LNCAP (cell line): ENCODE results near the gene RPH3AL.

Experiments used
- TF ChIP-seq, protein P1 (sequence below): fragments of 450-650 bp; IDR thresholded peaks from 2 replicates; pipeline ENCODE4 v1.5.1; 2017; ENCODE audit warnings: mild to moderate bottlenecking

RPH3AL gene

DNA sequence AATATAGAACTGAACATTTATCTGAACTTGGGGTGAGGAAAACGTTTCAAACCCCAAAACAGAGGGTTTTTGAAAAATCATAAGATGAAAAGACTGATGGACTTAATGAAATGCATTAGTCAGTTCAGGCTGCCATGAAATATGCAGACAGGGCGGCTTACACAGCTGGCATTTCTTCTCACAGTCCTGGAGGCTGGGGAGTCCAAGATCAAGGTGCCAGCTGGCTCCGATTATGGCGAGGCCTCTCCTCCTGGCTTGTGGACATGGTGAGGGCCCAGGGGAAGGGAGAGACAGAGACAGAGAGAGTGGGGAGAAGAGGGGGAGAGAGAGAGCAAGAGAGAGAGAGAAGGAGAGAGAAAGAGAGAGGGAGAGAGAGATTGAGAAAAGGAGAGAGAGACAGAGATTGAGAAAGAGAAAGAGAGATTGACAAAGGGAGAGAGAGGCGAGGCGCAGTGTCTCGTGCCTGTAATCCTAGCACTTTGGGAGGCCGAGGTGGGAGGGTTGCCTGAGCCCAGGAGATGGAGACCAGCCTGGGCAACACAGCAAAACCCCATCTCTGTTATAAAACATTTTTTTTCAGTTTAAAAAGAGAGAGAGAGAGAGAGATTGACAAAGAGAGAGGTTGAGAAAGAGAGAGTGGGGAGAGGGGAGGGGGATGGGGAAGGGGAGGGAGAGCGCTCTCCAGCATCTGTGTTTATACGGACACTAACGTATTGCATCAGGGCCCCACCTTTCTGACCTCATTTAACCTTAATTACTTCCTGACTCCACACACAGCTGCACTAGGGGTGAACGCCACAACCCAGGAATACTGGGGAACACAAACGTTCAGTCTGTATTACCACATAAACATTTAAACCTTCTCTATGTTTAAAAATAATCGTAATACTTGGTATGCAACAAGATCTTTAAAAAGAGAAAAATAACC lies 24.6 kb upstream of the RPH3AL start:
- TF ChIP-seq, protein P1, sequence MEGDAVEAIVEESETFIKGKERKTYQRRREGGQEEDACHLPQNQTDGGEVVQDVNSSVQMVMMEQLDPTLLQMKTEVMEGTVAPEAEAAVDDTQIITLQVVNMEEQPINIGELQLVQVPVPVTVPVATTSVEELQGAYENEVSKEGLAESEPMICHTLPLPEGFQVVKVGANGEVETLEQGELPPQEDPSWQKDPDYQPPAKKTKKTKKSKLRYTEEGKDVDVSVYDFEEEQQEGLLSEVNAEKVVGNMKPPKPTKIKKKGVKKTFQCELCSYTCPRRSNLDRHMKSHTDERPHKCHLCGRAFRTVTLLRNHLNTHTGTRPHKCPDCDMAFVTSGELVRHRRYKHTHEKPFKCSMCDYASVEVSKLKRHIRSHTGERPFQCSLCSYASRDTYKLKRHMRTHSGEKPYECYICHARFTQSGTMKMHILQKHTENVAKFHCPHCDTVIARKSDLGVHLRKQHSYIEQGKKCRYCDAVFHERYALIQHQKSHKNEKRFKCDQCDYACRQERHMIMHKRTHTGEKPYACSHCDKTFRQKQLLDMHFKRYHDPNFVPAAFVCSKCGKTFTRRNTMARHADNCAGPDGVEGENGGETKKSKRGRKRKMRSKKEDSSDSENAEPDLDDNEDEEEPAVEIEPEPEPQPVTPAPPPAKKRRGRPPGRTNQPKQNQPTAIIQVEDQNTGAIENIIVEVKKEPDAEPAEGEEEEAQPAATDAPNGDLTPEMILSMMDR, result no peak

DNA sequence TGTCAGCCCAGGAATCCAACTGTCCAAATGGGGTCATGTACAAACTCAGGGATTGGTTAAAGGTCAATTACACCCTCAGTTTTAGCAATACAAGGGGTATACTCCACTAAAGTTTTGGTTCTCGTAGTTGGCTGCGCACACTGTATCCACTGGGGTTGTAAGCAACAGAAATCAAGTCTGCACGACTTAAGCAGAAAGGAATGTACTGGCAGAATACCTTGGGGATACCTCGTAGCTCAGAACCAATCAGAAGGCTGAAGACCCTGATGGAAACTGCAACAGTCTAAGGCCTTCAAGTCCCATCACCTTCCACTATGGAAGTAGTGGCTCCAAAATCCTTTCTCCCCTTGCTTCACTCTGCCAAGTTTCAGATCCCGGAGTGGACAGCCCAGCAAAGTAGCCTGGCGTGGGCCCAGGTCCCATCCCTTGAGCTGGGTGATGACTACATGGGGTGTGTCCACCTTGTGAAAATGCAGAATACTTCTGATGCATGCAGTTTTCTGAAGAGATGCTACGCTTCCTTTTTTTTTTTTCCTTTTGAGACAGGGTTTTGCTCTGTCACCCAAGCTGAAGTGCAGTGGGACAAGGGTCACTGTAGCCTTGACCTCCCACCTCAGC lies 21.1 kb upstream of the RPH3AL start:
- TF ChIP-seq, protein P1, result no peak

DNA sequence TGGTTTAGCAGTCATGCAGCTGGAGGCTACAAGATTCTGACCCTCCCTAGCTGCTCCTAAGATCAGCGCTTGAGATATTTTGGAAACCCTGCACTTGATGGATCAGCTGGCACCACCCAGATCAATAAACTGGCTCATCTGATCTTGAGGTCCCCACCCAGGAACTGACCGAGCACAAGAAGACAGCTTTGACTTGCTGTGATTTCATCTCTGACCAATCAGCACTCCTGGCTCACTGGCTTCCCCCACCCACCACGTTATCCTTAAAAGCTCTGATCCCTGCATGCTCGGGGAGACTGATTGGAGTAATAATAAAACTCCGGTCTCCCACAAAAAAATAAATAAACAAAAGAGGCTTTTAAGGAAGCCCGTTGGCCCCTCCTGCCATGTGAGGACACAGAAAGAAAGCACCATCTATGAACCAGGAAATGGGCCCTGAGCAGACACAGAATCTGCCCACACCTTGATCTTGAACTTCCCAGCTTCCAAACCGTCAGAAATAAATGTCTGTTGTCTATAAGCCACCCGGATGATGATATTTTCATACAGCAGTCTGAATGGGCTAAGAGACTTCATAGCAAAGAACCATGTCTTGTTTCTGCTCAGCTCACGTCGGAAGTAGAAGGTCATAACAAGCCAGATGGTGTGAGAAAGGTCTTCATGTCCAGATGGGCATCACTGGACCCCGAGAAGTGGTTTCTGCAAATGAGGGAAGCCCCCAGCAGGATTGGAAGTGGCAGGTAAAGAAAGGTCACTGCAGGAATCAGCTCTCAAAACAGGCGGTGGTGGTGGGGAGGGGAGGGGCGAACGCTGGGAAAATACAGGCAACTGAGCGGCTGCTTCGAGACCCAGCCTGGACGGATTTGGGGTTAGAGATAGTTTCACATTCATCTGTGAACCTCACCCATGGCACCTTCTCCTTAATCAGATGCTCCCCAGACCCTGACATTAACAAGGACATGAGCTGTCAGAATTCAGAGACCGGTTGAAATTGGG lies 19.8 kb upstream of the RPH3AL start:
- TF ChIP-seq, protein P1, result no peak

DNA sequence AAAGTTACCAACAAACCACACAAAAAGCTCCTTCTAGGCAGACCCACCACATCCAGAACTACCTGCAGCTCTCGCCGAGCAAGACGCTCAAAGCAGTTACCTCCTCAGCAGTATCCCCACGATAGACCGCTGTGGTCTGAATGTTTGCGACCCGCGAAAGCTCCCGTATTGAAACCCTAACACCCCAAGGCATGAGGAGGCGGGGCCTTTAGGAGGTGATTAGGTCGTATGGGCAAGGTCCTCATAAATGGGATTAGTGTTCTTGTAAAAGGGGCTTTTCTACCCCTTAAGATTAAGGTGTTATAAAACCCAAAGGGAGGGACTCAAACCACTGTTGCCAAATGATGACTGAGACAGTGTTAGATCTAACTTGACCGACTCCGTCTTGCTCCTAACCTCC lies 19.0 kb upstream of the RPH3AL start:
- TF ChIP-seq, protein P1, result no peak

DNA sequence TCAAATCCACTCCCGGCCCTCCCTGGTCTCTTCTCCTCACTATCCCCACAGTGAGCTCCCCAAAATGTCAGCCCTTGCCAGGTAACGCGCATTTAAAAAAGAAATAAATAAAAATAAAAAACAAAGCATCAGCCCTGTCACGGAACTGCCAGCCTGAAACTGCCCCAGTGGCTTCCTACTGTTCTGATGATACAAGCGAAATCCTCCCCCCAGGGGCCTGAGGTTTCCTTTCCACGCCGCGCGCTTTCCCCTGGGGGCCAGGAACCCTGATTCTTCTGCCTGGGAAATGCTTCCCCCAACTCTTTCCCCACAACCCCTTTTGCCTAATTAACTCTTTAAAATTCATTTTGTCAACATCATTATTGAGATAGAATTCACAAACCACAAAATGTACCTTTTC lies 12.2 kb upstream of the RPH3AL start:
- TF ChIP-seq, protein P1, result no peak

DNA sequence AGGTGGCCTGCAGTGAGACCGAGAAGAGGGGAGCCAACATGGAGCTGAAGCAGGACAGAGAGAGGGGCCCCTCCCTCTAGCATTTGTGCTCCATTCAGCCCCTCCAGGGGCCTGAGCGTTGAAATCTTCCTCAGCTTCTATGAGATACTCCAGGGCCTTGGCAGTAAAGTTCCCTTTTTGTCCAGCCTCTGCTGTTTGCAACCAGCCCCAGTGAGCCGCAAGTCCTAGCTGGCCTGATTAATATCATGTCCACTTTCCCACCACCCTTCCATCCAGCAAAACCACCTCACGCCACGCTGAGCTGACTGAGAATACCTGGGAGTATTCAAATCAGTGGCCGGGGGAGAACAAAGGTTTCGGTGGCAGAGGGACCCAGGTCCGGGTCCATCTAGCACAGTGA lies 11.7 kb upstream of the RPH3AL start:
- TF ChIP-seq, protein P1, result no peak

DNA sequence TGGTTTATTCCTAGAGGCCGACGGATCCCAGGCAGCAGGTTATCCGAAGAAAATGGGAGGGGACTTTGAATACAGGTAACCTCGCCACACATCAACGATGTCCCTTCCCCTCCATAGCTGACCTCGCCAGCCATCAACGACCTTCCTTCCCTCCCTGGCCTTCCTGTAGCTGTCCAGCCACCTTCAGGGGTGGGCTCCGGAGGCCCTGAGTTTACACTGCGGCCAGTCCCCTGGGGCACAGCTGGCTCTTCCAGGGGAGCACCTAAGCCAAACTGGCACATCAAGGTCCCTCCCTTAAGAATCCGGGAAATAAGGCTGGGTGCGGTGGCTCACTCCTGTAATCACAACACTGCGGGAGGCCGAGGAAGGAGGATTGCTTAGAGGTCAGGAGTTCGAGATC lies 10.1 kb upstream of the RPH3AL start:
- TF ChIP-seq, protein P1, result no peak
